Measurements from ENCODE around the gene TTLL4.

GRCh38 chr2:218662377-218662776, 48.3 kb upstream of the TTLL4 start:
- TF ChIP-seq CTCF (conservative IDR thresholded peaks at IDR 0.05; ENCODE audit: low read depth in 2 of 2) (no peak), REST (IDR thresholded peaks at IDR 0.05; ENCODE audit: unreplicated experiment) (no peak), EZH2 (IDR thresholded peaks at IDR 0.05; ENCODE audit: low read depth, unreplicated experiment) (no peak), POLR2AphosphoS5 (IDR thresholded peaks at IDR 0.05; ENCODE audit: low read depth) (no peak), STAT1 (IDR thresholded peaks at IDR 0.05; ENCODE audit: unreplicated experiment) (no peak)

Measured in GM23338 (cell line).